Tibial artery (tissue), 4 donors: ENCODE results near the gene CORO1C.
"Not testable (repeated sequence)": the region's sequence is repeated elsewhere in the genome, so short reads cannot be mapped to it uniquely, and the experiment has no call there.

Experiments
- DNase-seq, 2 donors: peaks; one replicate each; pipeline ENCODE4 v3.0.0-alpha.2; 2019
- H3K27ac ChIP-seq, 2 donors: fragments of 200-600 bp; sonication (generic) in 1 of 2; 1 replicate in 1 of 2; 2 replicates in 1 of 2; pipeline ENCODE4 v1.5.1; 2018 to 2019; ENCODE audit warnings: mild to moderate bottlenecking in 1 of 2
- H3K27me3 ChIP-seq, 2 donors: fragments of 200-600 bp; sonication (generic) in 1 of 2; one replicate each; pipeline versions ENCODE4 v1.5.1 to v1.6.0; 2016 to 2019
- H3K36me3 ChIP-seq, 3 donors: fragments of 200-600 bp; sonication (generic) in 2 of 3; one replicate each; pipeline ENCODE4 v1.5.1; 2016 to 2019; ENCODE audit warnings: mild to moderate bottlenecking in 2 of 3
- H3K4me1 ChIP-seq, 4 donors: fragments of 200-600 bp; sonication (generic) in 2 of 4; 1 replicate in 3 of 4; 2 replicates in 1 of 4; pipeline ENCODE4 v1.5.1; 2016 to 2019
- H3K4me3 ChIP-seq, 2 donors: fragments of 200-600 bp; sonication (generic) in 1 of 2; 1 replicate in 1 of 2; 2 replicates in 1 of 2; pipeline ENCODE4 v1.5.1; 2018 to 2019; ENCODE audit warnings: mild to moderate bottlenecking in 2 of 2
- H3K9me3 ChIP-seq, 3 donors: fragments of 200-600 bp; sonication (generic) in 1 of 3; one replicate each; pipeline ENCODE4 v1.5.1; 2016 to 2019
- intact Hi-C: fragments of 100-400 bp; cut with DNase I; formaldehyde crosslinking; loops from one replicate; pipeline ENCODE4 v1.15.0; 2023; ENCODE audit warnings: low total_unique reads
- TF ChIP-seq, protein P1 (sequence below), 2 experiments: fragments of 200-600 bp in 1 of 2; fragments of 450-650 bp in 1 of 2; IDR thresholded peaks; one replicate each; pipeline ENCODE4 v1.5.1; 2017 to 2019; ENCODE audit warnings: antibody characterized with exemption in 2 of 2, mild to moderate bottlenecking in 1 of 2, moderate library complexity in 1 of 2

CORO1C gene

DNA sequence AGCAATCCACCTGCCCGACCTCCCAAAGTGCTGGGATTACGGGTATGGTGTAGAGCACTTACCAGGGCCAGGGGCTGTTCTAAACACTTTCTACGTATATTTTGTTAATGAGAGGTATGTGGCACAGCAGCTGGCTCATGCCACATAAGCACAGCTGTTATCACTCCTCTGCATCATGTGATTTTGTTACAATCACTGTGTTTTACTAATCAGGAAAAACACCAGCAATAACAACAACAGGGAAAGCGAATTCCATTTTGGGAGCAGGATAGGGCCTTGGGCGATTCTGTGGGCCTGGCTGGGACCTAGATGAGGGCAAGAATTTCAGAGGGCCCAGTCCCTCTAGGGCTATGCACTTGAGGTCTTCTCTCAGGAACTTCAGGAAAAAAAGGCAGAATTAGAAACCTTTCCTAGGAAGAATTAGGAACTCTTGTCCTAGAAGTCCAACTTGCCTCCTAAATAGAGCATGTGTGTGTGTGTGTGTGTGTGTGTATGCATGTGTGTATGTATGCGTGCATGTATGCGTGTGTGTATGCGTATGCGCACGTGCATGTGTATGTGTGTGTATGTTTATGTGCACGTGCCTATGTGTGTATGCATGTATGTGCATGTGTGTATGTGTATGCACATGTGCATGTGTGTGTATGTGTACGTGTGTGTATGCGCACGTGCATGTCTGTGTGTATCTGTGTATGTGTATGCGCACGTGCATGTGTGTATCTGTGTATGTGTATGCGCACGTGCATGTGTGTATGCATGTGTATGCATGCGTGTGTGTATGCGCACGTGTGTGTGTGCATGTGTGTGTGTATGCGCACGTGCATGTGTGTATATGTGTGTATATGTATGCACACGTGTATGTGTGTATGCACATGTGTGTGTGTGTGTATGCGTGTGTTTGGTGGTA, 41.8 kb upstream of the CORO1C start:
- no peaks in the 10 kb centered on the region for H3K9me3 ChIP-seq

DNA sequence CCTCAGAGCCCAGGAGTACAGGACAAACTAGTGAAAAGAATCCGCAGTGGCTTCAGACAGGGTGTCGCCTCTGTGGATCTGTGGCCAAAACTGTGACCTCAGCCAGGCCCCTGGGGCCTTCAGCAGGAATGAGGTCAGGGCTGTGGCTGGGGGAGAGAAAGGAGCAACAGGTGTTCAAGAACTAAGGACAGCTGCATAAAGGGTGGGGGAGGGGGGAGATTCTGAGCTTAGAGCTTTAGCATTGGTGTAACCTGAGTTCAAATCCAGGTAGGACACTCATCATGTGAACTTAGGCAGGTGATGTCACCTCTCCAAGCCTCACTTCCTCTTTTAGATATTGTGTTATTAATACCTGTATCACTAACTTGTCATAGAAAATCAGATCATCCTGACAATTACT, 40.9 kb upstream of the CORO1C start:
- H3K4me3 ChIP-seq, result no peak overlapping the region
- no peaks in the 10 kb centered on the region for H3K27me3 ChIP-seq
- TF ChIP-seq, protein P1, sequence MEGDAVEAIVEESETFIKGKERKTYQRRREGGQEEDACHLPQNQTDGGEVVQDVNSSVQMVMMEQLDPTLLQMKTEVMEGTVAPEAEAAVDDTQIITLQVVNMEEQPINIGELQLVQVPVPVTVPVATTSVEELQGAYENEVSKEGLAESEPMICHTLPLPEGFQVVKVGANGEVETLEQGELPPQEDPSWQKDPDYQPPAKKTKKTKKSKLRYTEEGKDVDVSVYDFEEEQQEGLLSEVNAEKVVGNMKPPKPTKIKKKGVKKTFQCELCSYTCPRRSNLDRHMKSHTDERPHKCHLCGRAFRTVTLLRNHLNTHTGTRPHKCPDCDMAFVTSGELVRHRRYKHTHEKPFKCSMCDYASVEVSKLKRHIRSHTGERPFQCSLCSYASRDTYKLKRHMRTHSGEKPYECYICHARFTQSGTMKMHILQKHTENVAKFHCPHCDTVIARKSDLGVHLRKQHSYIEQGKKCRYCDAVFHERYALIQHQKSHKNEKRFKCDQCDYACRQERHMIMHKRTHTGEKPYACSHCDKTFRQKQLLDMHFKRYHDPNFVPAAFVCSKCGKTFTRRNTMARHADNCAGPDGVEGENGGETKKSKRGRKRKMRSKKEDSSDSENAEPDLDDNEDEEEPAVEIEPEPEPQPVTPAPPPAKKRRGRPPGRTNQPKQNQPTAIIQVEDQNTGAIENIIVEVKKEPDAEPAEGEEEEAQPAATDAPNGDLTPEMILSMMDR (IDR thresholded peaks at IDR 0.05), result no peak
- H3K4me1 ChIP-seq, result peaks cover 6 to 64% (median 46%) of the 10 kb centered on the region in 4 donors
- no peak for DNase-seq
- intact Hi-C loops, result loop anchor here (5.0 kb wide), 1 partner anchor 40 kb away; the partner anchor contains the start of gene CORO1C
- peak overlapping the region; percentile 22 to 62 for H3K27ac ChIP-seq
- H3K36me3 ChIP-seq, result no peaks in the 10 kb centered on the region
- no peaks in the 10 kb centered on the region for H3K9me3 ChIP-seq

More for the DNA sequence above, 41.8 kb upstream of the CORO1C start:
- H3K36me3 ChIP-seq, result no peaks in the 10 kb centered on the region
- intact Hi-C loops, result loop anchor here (5.0 kb wide), 1 partner anchor 41 kb away; the partner anchor contains the start of gene CORO1C
- no peak for DNase-seq
- TF ChIP-seq, protein P1 (IDR thresholded peaks at IDR 0.05), result no peak
- H3K4me3 ChIP-seq, result no peak overlapping the region
- H3K27ac ChIP-seq, result peak overlapping the region; percentile 22 to 62
- H3K4me1 ChIP-seq, result peaks cover 6 to 63% (median 47%) of the 10 kb centered on the region in 4 donors
- no peaks in the 10 kb centered on the region for H3K27me3 ChIP-seq

DNA sequence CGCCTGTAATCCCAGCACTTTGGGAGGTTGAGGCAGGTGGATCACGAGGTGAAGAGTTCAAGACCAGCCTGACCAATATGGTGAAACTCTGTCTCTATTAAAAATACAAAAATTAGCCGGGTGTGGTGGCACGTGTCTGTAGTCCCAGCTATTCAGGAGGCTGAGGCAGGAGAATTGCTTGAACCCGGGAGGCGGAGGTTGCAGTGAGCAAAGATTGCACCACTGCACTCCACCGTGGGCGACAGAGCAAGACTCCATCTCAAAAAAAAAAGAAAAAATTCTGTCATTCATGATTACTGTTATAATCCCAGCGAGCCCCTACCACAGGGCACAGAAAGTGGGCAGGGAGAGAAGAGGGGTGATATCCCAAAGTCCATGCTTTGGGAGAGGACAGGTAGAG, 40.5 kb upstream of the CORO1C start:
- H3K27ac ChIP-seq, result peak overlapping the region; percentile 22 to 62
- intact Hi-C loops, result loop anchor here (5.0 kb wide), 1 partner anchor 40 kb away; the partner anchor contains the start of gene CORO1C

DNA sequence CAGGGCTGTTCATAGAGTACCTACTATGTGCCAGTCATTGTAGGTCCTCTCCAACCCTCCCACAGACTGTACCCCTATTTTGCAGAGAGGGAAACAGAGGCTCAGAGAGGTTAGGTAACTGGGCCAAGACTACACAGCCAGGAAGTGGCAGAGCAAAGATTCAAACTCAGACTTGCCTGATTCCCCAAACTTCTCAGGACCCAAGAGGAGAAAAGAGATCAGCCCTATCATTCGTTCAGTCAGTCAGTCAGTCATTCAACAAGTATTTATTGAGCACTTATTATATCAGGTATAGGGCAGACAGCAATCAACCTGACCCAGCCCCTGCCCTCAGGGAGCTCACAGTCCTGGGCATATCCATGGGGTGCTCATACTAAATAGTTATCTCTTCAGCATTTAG, 39.6 kb upstream of the CORO1C start:
- TF ChIP-seq, protein P1 (IDR thresholded peaks at IDR 0.05), result no peak
- intact Hi-C loops, result loop anchor here (5.0 kb wide), 1 partner anchor 39 kb away; the partner anchor contains the start of gene CORO1C
- no peaks in the 10 kb centered on the region for H3K27me3 ChIP-seq
- H3K27ac ChIP-seq, result peak overlapping the region in 1 of 2 donors; percentile 34
- no peaks in the 10 kb centered on the region for H3K36me3 ChIP-seq
- no peak overlapping the region for H3K4me3 ChIP-seq
- H3K9me3 ChIP-seq, result no peaks in the 10 kb centered on the region
- peaks cover 6 to 64% (median 44%) of the 10 kb centered on the region in 4 donors for H3K4me1 ChIP-seq
- DNase-seq, result no peak

More for the DNA sequence above, 40.5 kb upstream of the CORO1C start:
- not testable (repeated sequence) for H3K9me3 ChIP-seq, DNase-seq, H3K27me3 ChIP-seq, H3K36me3 ChIP-seq, H3K4me3 ChIP-seq
- peaks cover 6 to 64% (median 44%) of the 10 kb centered on the region in 4 donors for H3K4me1 ChIP-seq

DNA sequence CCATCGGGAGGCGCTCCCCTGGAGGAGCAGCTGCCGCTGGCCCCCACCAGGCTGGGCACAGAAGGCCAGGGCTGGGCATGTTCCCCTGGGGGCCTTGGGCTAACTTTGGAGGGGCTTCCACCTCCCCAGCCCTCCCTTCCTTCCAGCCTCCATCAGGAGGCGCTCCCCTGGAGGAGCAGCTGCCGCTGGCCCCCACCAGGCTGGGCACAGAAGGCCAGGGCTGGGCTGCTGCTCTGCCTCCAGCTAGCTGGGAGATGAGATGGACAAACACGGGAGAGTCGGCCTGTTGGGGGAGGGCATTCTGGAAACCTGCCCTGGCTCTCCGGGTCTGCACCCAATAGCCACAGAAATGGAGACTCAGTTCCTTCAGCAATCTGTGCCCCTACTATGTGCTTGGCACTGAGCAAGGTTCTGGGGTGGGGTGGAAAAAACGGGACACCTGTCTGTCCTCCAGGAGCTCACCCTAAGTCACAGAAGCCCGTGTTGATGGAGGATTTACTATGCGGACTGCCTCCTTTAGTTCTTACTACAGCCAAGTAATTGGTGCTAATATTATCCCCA, 39.0 kb upstream of the CORO1C start:
- TF ChIP-seq, protein P1 (IDR thresholded peaks at IDR 0.05), result no peak
- H3K4me1 ChIP-seq, result peaks cover 6 to 64% (median 44%) of the 10 kb centered on the region in 4 donors
- no peaks in the 10 kb centered on the region for H3K9me3 ChIP-seq
- no peaks in the 10 kb centered on the region for H3K27me3 ChIP-seq
- intact Hi-C loops, result loop anchor here (5.0 kb wide), 1 partner anchor 38 kb away; the partner anchor contains the start of gene CORO1C
- no peaks in the 10 kb centered on the region for H3K36me3 ChIP-seq
- peak overlapping the region in 1 of 2 donors; percentile 34 for H3K27ac ChIP-seq
- DNase-seq, result no peak
- H3K4me3 ChIP-seq, result no peak overlapping the region
